HepG2 (cell line): ENCODE data around the gene SLCO2B1. TPM values are rescaled to one million over a fixed set of nuclear protein-coding genes. Genes with fewer than 3 reads are reported as not detected.
A peak's percentile ranks its signal among the peaks of the same experiment; 100 is the strongest.

Experiments
- ADNP ChIP-seq: sonication (generic); formaldehyde crosslinking; IDR thresholded peaks from 2 replicates; pipeline ENCODE4 v1.4.0; 2020; ENCODE audit warnings: missing genetic modification reagents
- ATRX ChIP-seq: sonication (generic); formaldehyde crosslinking; IDR thresholded peaks from 2 replicates; pipeline ENCODE4 v1.4.0; 2020; ENCODE audit warnings: missing genetic modification reagents, borderline replicate concordance
- FOXM1 ChIP-seq: sonication (generic); formaldehyde crosslinking; IDR thresholded peaks from 2 replicates; pipeline ENCODE4 v1.5.0; 2020; ENCODE audit warnings: missing genetic modification reagents
- GABPA ChIP-seq, 2 experiments: IDR thresholded peaks; 2 replicates each; pipeline ENCODE4 v1.6.1; 2011 to 2016; ENCODE audit warnings: low read depth in 2 of 2, low read length in 1 of 2, missing biosample characterization in 1 of 2, missing genetic modification characterization in 1 of 2
- MIER3 ChIP-seq: IDR thresholded peaks from 2 replicates; pipeline ENCODE4 v1.6.1; 2016; ENCODE audit warnings: missing compliant biosample characterization, borderline replicate concordance
- NAIF1 ChIP-seq: sonication (generic); formaldehyde crosslinking; IDR thresholded peaks from 2 replicates; pipeline ENCODE4 v1.5.0; 2020; ENCODE audit warnings: mild to moderate bottlenecking, missing genetic modification reagents, borderline replicate concordance
- RXRB ChIP-seq: IDR thresholded peaks from 2 replicates; pipeline ENCODE4 v1.6.1; 2016; ENCODE audit warnings: borderline replicate concordance, missing genetic modification reagents, missing compliant biosample characterization
- ZBTB20 ChIP-seq: sonication (generic); formaldehyde crosslinking; IDR thresholded peaks from 2 replicates; pipeline ENCODE4 v1.8.1; 2023; ENCODE audit warnings: missing genetic modification reagents, low read depth, mild to moderate bottlenecking, borderline replicate concordance
- ZBTB7A ChIP-seq: sonication (generic); formaldehyde crosslinking; IDR thresholded peaks from 2 replicates; pipeline ENCODE4 v1.8.0; 2022; ENCODE audit warnings: mild to moderate bottlenecking, missing genetic modification reagents
- ZNF552 ChIP-seq: sonication (generic); formaldehyde crosslinking; IDR thresholded peaks from 2 replicates; pipeline ENCODE4 v1.9.0; 2022; ENCODE audit warnings: missing genetic modification reagents, mild to moderate bottlenecking, borderline replicate concordance
- ZSCAN20 ChIP-seq: sonication (generic); formaldehyde crosslinking; IDR thresholded peaks from 2 replicates; pipeline ENCODE4 v1.4.0; 2020; ENCODE audit warnings: missing genetic modification reagents, mild to moderate bottlenecking, borderline replicate concordance
- polyA plus RNA-seq, 8 experiments: library from polyadenylated mRNA; depleted of rRNA in 3 of 8; stranded (reverse) in 7 of 8; unstranded in 1 of 8; fragments of >200 nt; fragmentation: Illumina TruSeq in 4 of 8; extraction: Trizol in 4 of 8; gene quantifications; 2 replicates each; pipeline versions ENCODE4 v1.2.1 to v1.2.3, GENCODE V29; 2011 to 2016; ENCODE audit warnings: low read depth in 4 of 8, missing spikeins in 1 of 8, mixed read lengths in 1 of 8; ENCODE audit not compliant: insufficient read depth in 1 of 8
- total RNA-seq, 5 experiments: library from RNA; depleted of rRNA; stranded (reverse); fragments of >200 nt; fragmentation: Illumina TruSeq; extraction: Trizol; gene quantifications; 2 replicates each; pipeline ENCODE4 v1.2.3, GENCODE V29; 2016; ENCODE audit warnings: low read depth in 1 of 5
- TF ChIP-seq, protein P1 (sequence below): sonication (generic); formaldehyde crosslinking; IDR thresholded peaks from 2 replicates; pipeline ENCODE4 v1.5.0; 2020; ENCODE audit warnings: missing genetic modification reagents
- TF ChIP-seq, protein P2 (sequence below): sonication (generic); formaldehyde crosslinking; IDR thresholded peaks from 2 replicates; pipeline ENCODE4 v1.5.1; 2020; ENCODE audit warnings: missing genetic modification reagents, mild to moderate bottlenecking, borderline replicate concordance
- TF ChIP-seq, protein P3 (sequence below): sonication (generic); formaldehyde crosslinking; IDR thresholded peaks from one replicate; pipeline ENCODE4 v1.5.1; 2020; ENCODE audit warnings: mild to moderate bottlenecking, missing genetic modification reagents; ENCODE audit errors: not compliant biosample characterization
- TF ChIP-seq, protein P4 (sequence below): sonication (generic); formaldehyde crosslinking; conservative IDR thresholded peaks from 2 replicates; pipeline ENCODE4 v1.4.0; 2020; ENCODE audit warnings: missing genetic modification reagents
- TF ChIP-seq, protein P5 (sequence below): IDR thresholded peaks from 2 replicates; pipeline ENCODE4 v1.6.1; 2012; ENCODE audit warnings: inconsistent platforms

The SLCO2B1 gene
- total and polyA plus RNA-seq, 2 of the 13 experiments (the other 11 are each of a cell fraction or from before 2014, with no cell fraction given): 15.3 to 19.8 TPM

DNA sequence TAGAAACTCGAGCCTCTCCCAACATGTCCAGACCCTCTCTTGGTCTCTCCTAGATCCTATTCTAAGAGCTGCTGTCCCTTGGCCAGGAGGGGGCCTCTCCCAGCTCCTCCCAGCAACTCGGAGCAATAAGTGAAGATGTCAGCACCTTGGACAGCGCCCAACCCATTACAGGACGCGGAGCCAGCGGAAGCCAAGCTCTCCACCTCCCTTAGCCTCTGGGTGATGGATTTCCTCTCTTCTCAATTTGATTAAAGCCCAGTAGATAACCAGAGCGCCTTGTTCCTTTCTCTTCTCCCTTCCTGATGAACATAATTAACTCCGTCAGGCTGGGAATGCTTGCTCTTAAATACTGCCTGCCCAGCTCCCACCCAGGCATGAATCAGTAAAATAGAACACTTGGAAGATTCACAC, 63.5 kb downstream of the SLCO2B1 start (continued):
- TF ChIP-seq ZBTB20 (CRISPR knock-in tag): peak; percentile 92; the same call in 1 of the 2 replicates
- no peak for TF ChIP-seq ZSCAN20 (CRISPR knock-in tag)
- TF ChIP-seq, protein P1, sequence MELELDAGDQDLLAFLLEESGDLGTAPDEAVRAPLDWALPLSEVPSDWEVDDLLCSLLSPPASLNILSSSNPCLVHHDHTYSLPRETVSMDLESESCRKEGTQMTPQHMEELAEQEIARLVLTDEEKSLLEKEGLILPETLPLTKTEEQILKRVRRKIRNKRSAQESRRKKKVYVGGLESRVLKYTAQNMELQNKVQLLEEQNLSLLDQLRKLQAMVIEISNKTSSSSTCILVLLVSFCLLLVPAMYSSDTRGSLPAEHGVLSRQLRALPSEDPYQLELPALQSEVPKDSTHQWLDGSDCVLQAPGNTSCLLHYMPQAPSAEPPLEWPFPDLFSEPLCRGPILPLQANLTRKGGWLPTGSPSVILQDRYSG (CRISPR knock-in tag): peak; percentile 93; the same call in 1 of the 2 replicates
- no peak for TF ChIP-seq ZNF552 (CRISPR knock-in tag)
- TF ChIP-seq, protein P2, sequence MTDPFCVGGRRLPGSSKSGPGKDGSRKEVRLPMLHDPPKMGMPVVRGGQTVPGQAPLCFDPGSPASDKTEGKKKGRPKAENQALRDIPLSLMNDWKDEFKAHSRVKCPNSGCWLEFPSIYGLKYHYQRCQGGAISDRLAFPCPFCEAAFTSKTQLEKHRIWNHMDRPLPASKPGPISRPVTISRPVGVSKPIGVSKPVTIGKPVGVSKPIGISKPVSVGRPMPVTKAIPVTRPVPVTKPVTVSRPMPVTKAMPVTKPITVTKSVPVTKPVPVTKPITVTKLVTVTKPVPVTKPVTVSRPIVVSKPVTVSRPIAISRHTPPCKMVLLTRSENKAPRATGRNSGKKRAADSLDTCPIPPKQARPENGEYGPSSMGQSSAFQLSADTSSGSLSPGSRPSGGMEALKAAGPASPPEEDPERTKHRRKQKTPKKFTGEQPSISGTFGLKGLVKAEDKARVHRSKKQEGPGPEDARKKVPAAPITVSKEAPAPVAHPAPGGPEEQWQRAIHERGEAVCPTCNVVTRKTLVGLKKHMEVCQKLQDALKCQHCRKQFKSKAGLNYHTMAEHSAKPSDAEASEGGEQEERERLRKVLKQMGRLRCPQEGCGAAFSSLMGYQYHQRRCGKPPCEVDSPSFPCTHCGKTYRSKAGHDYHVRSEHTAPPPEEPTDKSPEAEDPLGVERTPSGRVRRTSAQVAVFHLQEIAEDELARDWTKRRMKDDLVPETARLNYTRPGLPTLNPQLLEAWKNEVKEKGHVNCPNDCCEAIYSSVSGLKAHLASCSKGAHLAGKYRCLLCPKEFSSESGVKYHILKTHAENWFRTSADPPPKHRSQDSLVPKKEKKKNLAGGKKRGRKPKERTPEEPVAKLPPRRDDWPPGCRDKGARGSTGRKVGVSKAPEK (CRISPR knock-in tag): no peak
- TF ChIP-seq RXRB: peak; percentile 83
- TF ChIP-seq, protein P3, sequence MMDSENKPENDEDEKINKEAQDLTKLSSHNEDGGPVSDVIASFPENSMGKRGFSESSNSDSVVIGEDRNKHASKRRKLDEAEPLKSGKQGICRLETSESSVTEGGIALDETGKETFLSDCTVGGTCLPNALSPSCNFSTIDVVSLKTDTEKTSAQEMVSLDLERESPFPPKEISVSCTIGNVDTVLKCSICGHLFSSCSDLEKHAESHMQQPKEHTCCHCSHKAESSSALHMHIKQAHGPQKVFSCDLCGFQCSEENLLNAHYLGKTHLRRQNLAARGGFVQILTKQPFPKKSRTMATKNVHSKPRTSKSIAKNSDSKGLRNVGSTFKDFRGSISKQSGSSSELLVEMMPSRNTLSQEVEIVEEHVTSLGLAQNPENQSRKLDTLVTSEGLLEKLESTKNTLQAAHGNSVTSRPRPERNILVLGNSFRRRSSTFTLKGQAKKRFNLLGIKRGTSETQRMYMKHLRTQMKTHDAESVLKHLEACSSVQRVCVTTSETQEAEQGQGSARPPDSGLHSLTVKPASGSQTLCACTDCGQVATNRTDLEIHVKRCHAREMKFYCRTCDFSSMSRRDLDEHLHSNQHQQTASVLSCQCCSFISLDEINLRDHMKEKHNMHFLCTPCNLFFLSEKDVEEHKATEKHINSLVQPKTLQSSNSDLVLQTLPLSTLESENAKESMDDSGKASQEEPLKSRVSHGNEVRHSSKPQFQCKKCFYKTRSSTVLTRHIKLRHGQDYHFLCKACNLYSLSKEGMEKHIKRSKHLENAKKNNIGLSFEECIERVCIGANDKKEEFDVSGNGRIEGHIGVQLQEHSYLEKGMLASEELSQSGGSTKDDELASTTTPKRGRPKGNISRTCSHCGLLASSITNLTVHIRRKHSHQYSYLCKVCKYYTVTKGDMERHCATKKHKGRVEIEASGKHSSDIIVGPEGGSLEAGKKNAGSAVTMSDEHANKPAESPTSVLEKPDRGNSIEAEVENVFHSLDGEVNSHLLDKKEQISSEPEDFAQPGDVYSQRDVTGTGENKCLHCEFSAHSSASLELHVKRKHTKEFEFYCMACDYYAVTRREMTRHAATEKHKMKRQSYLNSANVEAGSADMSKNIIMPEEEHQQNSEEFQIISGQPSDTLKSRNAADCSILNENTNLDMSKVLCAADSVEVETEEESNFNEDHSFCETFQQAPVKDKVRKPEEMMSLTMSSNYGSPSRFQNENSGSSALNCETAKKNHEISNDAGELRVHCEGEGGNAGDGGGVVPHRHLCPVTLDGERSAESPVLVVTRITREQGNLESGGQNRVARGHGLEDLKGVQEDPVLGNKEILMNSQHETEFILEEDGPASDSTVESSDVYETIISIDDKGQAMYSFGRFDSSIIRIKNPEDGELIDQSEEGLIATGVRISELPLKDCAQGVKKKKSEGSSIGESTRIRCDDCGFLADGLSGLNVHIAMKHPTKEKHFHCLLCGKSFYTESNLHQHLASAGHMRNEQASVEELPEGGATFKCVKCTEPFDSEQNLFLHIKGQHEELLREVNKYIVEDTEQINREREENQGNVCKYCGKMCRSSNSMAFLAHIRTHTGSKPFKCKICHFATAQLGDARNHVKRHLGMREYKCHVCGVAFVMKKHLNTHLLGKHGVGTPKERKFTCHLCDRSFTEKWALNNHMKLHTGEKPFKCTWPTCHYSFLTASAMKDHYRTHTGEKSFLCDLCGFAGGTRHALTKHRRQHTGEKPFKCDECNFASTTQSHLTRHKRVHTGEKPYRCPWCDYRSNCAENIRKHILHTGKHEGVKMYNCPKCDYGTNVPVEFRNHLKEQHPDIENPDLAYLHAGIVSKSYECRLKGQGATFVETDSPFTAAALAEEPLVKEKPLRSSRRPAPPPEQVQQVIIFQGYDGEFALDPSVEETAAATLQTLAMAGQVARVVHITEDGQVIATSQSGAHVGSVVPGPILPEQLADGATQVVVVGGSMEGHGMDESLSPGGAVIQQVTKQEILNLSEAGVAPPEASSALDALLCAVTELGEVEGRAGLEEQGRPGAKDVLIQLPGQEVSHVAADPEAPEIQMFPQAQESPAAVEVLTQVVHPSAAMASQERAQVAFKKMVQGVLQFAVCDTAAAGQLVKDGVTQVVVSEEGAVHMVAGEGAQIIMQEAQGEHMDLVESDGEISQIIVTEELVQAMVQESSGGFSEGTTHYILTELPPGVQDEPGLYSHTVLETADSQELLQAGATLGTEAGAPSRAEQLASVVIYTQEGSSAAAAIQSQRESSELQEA (CRISPR knock-in tag): no peak
- TF ChIP-seq ZBTB7A: peak; percentile 49; the same call in 1 of the 2 replicates
- TF ChIP-seq ADNP: no peak
- peak; percentile 76; the same call in 1 of the 2 replicates for TF ChIP-seq FOXM1 (CRISPR knock-in tag)
- no peak for TF ChIP-seq ATRX
- no peak for TF ChIP-seq GABPA (IDR thresholded peaks at IDR 0.05; ENCODE audit: low read depth, low read length)
- TF ChIP-seq GABPA (CRISPR knock-in tag; IDR thresholded peaks at IDR 0.05; ENCODE audit: low read depth): peak; percentile 34; the same call in 1 of the 2 replicates
- TF ChIP-seq, protein P4, sequence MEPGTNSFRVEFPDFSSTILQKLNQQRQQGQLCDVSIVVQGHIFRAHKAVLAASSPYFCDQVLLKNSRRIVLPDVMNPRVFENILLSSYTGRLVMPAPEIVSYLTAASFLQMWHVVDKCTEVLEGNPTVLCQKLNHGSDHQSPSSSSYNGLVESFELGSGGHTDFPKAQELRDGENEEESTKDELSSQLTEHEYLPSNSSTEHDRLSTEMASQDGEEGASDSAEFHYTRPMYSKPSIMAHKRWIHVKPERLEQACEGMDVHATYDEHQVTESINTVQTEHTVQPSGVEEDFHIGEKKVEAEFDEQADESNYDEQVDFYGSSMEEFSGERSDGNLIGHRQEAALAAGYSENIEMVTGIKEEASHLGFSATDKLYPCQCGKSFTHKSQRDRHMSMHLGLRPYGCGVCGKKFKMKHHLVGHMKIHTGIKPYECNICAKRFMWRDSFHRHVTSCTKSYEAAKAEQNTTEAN (CRISPR knock-in tag): peak; percentile 92
- TF ChIP-seq MIER3 (CRISPR knock-in tag): peak; percentile 81; the same call in 1 of the 2 replicates
- TF ChIP-seq, protein P5, sequence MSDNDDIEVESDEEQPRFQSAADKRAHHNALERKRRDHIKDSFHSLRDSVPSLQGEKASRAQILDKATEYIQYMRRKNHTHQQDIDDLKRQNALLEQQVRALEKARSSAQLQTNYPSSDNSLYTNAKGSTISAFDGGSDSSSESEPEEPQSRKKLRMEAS: no peak
- no peak; the same call in 1 of the 2 replicates for TF ChIP-seq NAIF1 (CRISPR knock-in tag)
